ENCODE results near the gene GALNT13. TPM values are rescaled to one million over a fixed set of nuclear protein-coding genes. Genes with fewer than 3 reads are reported as not detected.

Gene GALNT13
- total and polyA plus RNA-seq, 2 of the 13 experiments (the other 11 are each of a cell fraction or from before 2014, with no cell fraction given): 1.3 to 5.0 TPM

DNA sequence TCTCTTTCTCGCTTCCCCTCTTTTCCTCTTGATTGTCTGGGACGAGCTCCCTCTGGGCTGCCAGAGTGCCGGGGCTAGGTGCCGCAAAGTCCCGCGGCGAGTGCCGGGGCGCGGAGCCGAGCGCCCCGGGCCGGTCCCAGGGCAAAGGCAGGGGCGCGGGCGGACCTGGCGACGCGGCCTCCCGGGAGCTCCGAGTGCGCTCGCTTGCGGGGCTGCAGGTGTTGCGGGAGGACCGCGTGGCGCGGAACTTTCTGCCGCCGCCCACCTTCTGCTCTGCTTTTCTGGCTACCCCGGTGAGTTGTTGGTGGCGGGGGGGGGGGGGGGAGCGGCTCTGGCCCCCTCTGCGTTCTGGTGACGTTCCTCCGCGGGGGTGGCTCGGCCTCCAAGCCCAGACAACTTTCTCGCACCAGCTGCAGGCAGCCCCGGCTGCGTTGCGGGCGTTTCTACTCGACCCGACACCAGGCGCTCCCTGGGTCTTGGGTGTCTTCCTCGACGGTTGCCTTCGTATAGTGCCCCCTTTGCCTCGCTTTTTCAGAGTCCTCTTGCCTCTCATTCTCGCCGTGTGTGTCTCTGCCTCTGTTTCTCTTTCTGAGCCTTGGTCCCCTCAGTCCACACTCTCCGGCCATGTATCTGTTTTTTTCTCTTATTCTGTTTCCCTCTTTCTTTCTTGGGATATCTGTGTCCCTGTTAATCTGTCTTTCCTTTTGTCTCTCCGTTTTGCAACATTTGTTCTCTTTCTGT, 759 bp downstream of the GALNT13 start:
- ChIA-PET CTCF (ENCODE audit: low intra/inter-chr PET ratio, low total read pairs) (no interaction called here), POLR2A (no interaction called here)
- Histone ChIP-seq H3K27ac (ENCODE audit: extremely low read length, insufficient read depth, low read length) (no peak overlapping the region), H3K4me3 (replicated peaks in 1 of 3; ENCODE audit: insufficient read depth in 1 of 3, low read depth in 2 of 3, low read length in 3 of 3) (peak overlapping the region in 2 of 3 experiments; percentile 36 to 47; a peak in 4 of 6 replicates), H3K9me3 (ENCODE audit: low read length) (no peaks in the 10 kb centered on the region), H3K4me2 (ENCODE audit: low read depth, low read length) (peak overlapping the region; percentile 40), H3K9ac (ENCODE audit: insufficient read depth, low read depth, low read length) (no peak overlapping the region), H3K79me2 (ENCODE audit: insufficient read depth, low read length) (no peaks in the 10 kb centered on the region), H3K4me1 (ENCODE audit: insufficient read depth, low read length) (no peaks in the 10 kb centered on the region), H4K20me1 (ENCODE audit: insufficient read depth, low read length) (no peaks in the 10 kb centered on the region), H3K36me3 (replicated peaks in 1 of 2; ENCODE audit: control insufficient read depth in 1 of 2, insufficient read depth in 2 of 2, low read length in 2 of 2) (no peaks in the 10 kb centered on the region), H2AFZ (ENCODE audit: low read length) (no peak overlapping the region), H3K27me3 (ENCODE audit: control insufficient read depth in 1 of 2, insufficient read depth in 2 of 2, low read length in 2 of 2) (peaks cover 2 to 24% of the 10 kb centered on the region in 2 experiments; a peak in 2 of 5 replicates)
- no peak for TF ChIP-seq MEIS1 (CRISPR knock-in tag; IDR thresholded peaks at IDR 0.05; ENCODE audit: borderline replicate concordance)
- TF ChIP-seq, protein P1, sequence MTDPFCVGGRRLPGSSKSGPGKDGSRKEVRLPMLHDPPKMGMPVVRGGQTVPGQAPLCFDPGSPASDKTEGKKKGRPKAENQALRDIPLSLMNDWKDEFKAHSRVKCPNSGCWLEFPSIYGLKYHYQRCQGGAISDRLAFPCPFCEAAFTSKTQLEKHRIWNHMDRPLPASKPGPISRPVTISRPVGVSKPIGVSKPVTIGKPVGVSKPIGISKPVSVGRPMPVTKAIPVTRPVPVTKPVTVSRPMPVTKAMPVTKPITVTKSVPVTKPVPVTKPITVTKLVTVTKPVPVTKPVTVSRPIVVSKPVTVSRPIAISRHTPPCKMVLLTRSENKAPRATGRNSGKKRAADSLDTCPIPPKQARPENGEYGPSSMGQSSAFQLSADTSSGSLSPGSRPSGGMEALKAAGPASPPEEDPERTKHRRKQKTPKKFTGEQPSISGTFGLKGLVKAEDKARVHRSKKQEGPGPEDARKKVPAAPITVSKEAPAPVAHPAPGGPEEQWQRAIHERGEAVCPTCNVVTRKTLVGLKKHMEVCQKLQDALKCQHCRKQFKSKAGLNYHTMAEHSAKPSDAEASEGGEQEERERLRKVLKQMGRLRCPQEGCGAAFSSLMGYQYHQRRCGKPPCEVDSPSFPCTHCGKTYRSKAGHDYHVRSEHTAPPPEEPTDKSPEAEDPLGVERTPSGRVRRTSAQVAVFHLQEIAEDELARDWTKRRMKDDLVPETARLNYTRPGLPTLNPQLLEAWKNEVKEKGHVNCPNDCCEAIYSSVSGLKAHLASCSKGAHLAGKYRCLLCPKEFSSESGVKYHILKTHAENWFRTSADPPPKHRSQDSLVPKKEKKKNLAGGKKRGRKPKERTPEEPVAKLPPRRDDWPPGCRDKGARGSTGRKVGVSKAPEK (CRISPR knock-in tag; IDR thresholded peaks at IDR 0.05; ENCODE audit: borderline replicate concordance): no peak
- TF ChIP-seq, protein P2, sequence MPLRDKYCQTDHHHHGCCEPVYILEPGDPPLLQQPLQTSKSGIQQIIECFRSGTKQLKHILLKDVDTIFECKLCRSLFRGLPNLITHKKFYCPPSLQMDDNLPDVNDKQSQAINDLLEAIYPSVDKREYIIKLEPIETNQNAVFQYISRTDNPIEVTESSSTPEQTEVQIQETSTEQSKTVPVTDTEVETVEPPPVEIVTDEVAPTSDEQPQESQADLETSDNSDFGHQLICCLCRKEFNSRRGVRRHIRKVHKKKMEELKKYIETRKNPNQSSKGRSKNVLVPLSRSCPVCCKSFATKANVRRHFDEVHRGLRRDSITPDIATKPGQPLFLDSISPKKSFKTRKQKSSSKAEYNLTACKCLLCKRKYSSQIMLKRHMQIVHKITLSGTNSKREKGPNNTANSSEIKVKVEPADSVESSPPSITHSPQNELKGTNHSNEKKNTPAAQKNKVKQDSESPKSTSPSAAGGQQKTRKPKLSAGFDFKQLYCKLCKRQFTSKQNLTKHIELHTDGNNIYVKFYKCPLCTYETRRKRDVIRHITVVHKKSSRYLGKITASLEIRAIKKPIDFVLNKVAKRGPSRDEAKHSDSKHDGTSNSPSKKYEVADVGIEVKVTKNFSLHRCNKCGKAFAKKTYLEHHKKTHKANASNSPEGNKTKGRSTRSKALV (CRISPR knock-in tag; IDR thresholded peaks at IDR 0.05): peak; percentile 17; the same call in 1 of the 2 replicates
- 31% methylated on average over 54 of the region's 56 CpGs for WGBS (ENCODE audit: low lambda C conversion rate)
- in situ Hi-C loops (cut with HindIII; ENCODE audit: extremely low pct_ligation_motif_present, low pct_unique_long_range_greater_than_20kb): no loop called here
- DNase-seq (ENCODE audit: low spot score) (no peak), FAIRE-seq (no peak), ATAC-seq (peak; percentile 20)
- intact Hi-C loops (cut with micrococcal nuclease; ENCODE audit: unreplicated experiment): loop anchor here (5.0 kb wide), 1 partner anchor 1350 kb away; no protein-coding TSS in a partner anchor
- no TSS peak for BruUV-seq (replicated peaks)
